NCI-H187 treated with DMSO at 0.1 percent for 48 hours (cell line): ENCODE measurements around the gene DLX1.
"Not testable (repeated sequence)": the region's sequence is repeated elsewhere in the genome, so short reads cannot be mapped to it uniquely, and the experiment has no call there.

Experiments
- DNase-seq: peaks from one replicate; lab custom pipeline; 2025; lab: John Stamatoyannopoulos, UW

DLX1 gene

DNA sequence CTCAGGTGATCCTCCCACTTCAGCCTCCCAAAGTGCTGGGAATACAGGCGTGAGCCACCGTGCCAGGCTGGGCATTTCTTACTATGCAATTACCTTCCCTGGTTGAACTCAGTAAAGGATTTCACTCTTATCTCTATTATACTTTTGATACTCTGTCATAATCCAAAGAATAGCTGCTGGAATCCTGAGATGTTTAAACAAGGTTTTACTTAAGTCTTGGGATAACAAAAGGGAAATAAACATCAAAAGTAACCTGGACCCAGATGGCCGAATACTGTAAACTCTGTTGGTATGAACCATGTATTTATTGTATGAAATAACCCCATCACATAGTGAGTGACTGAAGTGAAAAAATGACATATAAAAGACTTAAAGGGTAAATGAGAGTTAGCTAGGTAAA, 29.3 kb downstream of the DLX1 start:
- DNase-seq = no peak

DNA sequence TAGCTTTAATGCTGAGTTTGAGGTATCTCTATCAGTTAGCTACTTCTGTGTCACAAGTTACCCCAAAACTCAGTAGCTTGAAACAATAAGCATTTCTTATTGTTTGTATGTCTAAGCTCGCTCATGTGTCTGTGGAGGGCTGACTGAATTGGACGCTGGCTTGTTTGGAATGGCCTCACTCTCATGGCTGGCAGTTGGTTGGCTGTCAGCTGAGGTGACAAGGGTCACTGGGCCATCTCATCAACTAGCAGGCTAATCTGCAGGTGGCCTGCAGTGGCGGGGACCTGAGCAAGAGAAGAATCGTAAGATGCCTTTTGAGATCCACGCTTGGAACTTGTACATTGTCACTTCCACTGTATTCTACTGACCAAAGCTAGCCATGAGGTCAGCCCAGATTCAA, 30.8 kb downstream of the DLX1 start:
- DNase-seq = no peak

DNA sequence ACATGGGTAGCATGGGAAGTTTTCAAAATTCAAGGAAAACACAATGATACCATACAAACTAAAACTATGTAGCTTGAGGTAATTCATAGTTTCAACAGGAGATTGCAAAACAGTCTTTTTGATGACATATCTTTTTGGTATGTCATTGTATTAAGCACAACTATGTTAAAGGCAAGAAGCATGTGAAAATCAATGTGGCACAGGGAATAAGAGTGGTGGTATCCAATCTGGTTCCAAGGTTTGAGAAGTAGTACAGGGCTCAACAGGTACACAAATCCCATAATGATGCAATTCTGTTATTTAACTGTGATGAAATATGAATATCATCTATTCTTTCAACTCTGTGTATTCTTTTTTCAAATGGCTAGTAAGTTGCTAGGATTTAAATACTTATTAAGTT, 33.8 kb downstream of the DLX1 start:
- no peak for DNase-seq

DNA sequence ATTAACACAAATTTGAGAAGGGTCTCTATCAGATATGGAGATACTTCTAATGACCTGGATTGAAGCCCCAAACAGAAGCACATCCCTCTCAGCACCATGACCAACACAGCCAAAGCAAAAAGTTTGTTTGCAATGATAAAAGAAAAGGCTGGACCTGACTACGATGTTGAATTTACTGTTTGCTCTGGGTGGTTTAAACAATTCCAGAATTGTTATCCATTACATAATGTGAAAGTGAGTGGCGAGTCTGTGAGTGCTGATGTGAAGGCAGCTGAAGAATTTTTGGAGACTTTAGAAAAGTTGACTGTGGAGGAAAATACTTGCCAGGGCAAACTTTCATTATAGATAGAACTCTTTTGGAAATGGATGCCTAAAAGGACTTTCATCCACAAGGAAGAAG, 34.8 kb downstream of the DLX1 start:
- DNase-seq = no peak

DNA sequence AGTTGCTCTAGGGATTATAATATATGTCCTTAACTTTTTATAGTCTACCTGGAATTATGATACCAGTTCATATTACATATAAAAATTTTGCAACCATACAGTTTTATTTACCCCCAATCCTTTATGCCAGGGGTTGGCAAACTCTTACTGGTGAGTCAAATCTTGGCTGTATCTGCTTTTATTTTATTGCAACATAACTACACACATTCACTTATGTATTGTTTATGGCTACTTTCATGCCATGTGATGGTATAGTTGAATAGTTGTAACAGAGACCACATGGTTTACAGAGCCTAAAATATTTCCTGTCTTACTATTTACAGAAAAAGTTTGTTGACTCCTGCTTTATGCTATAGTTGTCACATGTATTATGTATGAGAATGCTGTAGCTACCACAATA, 43.2 kb downstream of the DLX1 start:
- no peak for DNase-seq

DNA sequence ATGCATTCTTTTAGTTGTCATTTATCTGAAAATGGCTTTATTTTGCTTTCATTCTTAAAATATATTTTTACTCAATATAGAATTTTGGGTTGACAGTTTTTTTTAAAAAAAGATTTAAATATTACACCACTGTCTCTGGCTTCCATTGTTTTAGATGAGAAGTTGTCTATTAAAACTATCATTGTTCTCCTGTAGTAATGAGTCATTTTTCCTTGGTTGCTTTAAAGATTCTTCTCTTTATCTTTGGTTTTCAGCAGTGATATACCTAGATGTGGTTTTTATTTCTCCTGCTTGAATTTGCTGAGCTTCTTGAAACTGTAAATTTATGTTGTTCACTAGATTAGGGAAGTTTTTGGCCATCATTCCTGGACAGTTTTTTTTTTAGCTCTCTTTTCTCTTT, 44.1 kb downstream of the DLX1 start:
- no peak for DNase-seq

DNA sequence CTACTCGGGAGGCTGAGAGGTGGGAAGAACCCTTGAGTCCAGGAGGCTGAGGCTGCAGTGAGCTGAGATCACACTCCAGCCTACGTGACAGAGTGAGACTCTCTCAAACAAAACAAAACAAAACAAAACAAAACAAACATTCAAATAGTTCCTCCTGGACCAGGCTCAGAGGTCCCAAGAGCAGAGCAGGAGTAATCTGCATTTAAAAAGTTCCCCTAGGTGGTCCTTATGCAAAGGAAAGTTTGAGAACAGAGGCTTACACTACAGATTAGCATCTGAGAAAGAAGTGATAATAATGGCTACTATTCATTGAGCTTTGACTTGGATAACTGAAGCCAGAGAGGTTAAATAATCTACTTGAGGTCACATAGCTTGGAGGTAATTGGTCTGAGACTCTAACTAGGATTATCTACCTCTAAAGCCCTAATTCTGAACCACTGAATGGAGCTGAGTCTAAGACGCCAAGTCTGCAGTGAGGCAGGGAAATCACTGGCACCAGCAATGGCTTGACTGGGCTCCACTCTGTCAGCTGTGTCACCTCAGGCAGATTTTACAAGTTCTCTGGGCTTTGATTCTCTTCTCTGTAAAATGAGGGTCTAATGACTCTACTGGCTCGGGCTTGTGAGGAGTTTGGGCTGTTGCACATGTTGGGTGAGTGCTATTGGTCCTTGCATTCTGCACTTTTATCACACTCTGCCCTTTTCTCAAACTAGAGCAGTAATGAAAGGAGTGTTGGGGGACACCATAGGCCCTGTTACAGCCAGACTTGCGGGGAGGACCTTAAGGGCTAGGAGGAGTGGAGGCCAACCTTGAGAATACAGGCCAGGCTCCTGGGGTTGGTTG, 46.6 kb downstream of the DLX1 start:
- no peak for DNase-seq

DNA sequence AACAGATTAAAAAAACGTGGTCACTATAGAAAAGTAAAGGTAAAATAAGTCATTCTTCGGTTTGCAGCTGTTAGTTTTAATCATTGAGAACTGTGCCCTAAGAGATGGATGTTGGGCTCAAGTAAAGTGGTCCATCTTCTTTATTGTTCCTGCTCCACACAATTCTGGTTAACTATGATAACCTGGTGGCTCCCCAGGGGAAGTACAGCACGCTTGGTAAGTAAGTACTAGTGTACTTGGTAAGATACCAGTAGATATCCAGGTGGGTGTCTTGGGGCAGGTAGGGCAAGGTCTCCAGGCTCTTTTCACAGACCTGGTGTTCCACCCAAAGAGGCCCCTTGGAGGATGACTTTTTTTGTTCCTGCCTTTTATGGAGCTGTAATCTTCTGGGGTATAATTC, 49.0 kb downstream of the DLX1 start:
- no peak for DNase-seq

DNA sequence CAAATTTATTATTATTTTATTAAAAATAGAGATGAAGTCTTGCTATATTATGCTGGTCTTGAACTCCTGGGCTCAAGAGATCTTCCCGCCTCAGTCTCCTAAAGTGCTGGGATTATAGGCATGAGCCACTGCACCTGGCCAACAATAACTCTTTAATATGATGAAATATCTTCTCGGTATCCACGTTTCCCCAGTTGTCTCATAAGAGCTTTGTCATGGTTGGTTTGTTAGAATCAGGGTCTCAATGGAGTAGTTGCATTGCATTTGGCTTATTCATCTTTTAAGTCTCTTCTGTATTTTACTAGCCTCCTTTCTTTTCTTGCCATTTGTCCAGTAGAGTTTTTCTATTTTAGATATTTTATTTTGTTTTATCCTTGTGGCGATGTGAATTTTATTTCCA, 50.1 kb downstream of the DLX1 start:
- no peak for DNase-seq

DNA sequence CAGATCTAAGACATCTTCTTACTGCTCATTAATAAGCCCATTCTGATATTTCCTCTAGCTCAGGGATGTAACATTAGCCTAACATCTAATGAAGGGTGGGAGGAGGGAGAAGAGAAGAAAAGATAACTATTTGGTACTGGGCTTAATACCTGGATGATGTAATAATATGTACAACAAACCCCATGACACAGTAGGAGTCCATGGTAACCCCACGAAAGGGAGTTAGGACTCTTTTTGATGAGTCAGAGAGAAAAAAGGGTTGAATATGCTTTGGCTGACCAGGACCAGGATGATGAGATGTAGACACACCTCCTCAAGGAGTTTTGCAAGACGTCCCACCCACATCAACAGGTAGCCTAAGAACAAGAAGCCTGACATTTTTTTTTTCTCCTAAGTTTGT, 51.8 kb downstream of the DLX1 start:
- DNase-seq = no peak

DNA sequence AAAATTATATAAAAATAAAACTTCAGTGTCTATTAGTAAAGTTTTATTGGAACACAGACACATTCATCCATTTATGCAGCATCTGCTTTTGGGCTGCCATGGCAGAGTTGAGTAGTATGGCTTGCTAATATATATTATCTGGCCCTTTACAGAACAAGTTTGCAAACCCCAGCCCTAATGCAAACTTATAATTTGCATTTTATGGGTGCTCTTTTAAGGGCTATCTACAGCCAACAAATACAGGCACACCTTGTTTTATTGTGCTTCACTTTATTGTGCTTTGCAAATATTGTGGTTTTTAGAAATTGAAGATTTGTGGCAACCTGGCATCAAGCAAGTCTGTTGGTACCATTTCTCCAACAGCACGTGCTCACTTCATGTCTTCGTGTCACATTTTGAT, 52.6 kb downstream of the DLX1 start:
- DNase-seq = no peak

DNA sequence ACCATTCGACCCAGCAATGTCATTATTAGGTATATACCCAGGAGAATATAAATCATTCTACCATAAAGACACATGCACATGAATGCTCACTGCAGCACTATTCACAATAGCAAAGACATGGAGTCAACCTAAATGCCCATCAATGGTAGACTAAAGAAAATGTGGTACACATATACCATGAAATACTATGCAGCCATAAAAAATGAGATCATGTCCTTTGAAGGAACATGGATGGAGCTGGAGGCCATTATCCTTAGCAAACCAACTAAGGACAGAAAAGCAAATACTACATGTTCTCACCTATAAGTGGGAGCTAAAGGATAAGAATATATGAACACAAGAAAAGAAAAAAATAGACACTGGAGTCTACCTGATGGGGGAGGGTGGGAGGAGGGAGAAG, 53.4 kb downstream of the DLX1 start:
- DNase-seq = not testable (repeated sequence)
